K562 (cell line): Measurements from ENCODE around the gene DAGLA. TPM values are rescaled to one million over a fixed set of nuclear protein-coding genes. Genes with fewer than 3 reads are reported as not detected.

ENCODE experiments used
- ADNP ChIP-seq: fragments of 200-800 bp; sonication (Bioruptor generic); IDR thresholded peaks from 2 replicates; pipeline ENCODE4 v1.6.1; 2016; ENCODE audit warnings: missing genetic modification characterization, missing compliant biosample characterization
- CBX8 ChIP-seq: fragments of 200-600 bp; sonication (generic); IDR thresholded peaks from 2 replicates; pipeline ENCODE4 v1.6.1; 2012; ENCODE audit warnings: borderline replicate concordance, mixed run types, low read depth, mild to moderate bottlenecking, moderate library complexity, mixed read lengths, low read length, control low read depth, inconsistent platforms; ENCODE audit not compliant: poor library complexity, severe bottlenecking; ENCODE audit errors: extremely low read depth
- DPF2 ChIP-seq: fragments of 450-650 bp; IDR thresholded peaks from 2 replicates; pipeline ENCODE4 v1.6.1; 2016
- FOXK2 ChIP-seq, 2 experiments: fragments of 450-650 bp; IDR thresholded peaks in 1 of 2; conservative IDR thresholded peaks in 1 of 2; 2 replicates each; pipeline ENCODE4 v1.6.1; 2016; ENCODE audit warnings: low read depth in 2 of 2, mild to moderate bottlenecking in 1 of 2
- GATAD2A ChIP-seq: fragments of 450-650 bp; IDR thresholded peaks from 2 replicates; pipeline ENCODE4 v1.6.1; 2017
- IFI16 ChIP-seq: fragments of 250-450 bp; sonication (Bioruptor Pico); IDR thresholded peaks from 2 replicates; pipeline ENCODE4 v2.1.2; 2022; ENCODE audit warnings: mild to moderate bottlenecking, inconsistent platforms
- JUND ChIP-seq, 2 experiments: IDR thresholded peaks; 2 replicates in 1 of 2; 3 replicates in 1 of 2; pipeline ENCODE4 v1.6.1; 2011; ENCODE audit warnings: borderline replicate concordance in 2 of 2, low read depth in 2 of 2, low read length in 2 of 2, improper control_type of control experiment in 1 of 2, missing biosample characterization in 1 of 2, missing genetic modification characterization in 1 of 2, missing genetic modification reagents in 1 of 2
- MEF2A ChIP-seq: IDR thresholded peaks from 2 replicates; pipeline ENCODE4 v1.6.1; 2011; ENCODE audit warnings: low read depth, mild to moderate bottlenecking, low read length, moderate library complexity; ENCODE audit not compliant: control insufficient read depth
- MTA1 ChIP-seq: fragments of 450-650 bp; IDR thresholded peaks from 2 replicates; pipeline ENCODE4 v1.6.1; 2017; ENCODE audit warnings: borderline replicate concordance
- MYBL2 ChIP-seq, 2 experiments: fragments of 450-650 bp in 1 of 2; sonication (generic) in 1 of 2; formaldehyde crosslinking in 1 of 2; IDR thresholded peaks; 2 replicates each; pipeline versions ENCODE4 v1.6.1 to v1.8.1; 2017 to 2022; ENCODE audit warnings: borderline replicate concordance in 1 of 2, inconsistent platforms in 1 of 2, low read depth in 1 of 2, mild to moderate bottlenecking in 1 of 2, missing genetic modification reagents in 1 of 2, moderate library complexity in 1 of 2
- RCOR1 ChIP-seq, 2 experiments: IDR thresholded peaks; 2 replicates each; pipeline ENCODE4 v1.6.1; 2012; ENCODE audit warnings: low read depth in 2 of 2, low read length in 2 of 2, borderline replicate concordance in 1 of 2, improper control_type of control experiment in 1 of 2
- TCF3 ChIP-seq: sonication (generic); formaldehyde crosslinking; IDR thresholded peaks from 2 replicates; pipeline ENCODE4 v1.4.0; 2020; ENCODE audit warnings: mild to moderate bottlenecking, missing genetic modification reagents
- TCF7 ChIP-seq: sonication (generic); IDR thresholded peaks from 2 replicates; pipeline ENCODE4 v1.6.1; 2016; ENCODE audit warnings: antibody characterized with exemption, borderline replicate concordance
- XRCC3 ChIP-seq: fragments of 450-650 bp; IDR thresholded peaks from 2 replicates; pipeline ENCODE4 v1.6.1; 2017; ENCODE audit warnings: mild to moderate bottlenecking, moderate library complexity
- ZNF174 ChIP-seq: fragments of 250-450 bp; sonication (Bioruptor Pico); IDR thresholded peaks from 2 replicates; pipeline ENCODE4 v1.4.0; 2020; ENCODE audit warnings: mild to moderate bottlenecking
- ZNF57 ChIP-seq: fragments of 450-650 bp; formaldehyde crosslinking; IDR thresholded peaks from 2 replicates; pipeline ENCODE4 v1.4.0; 2020; ENCODE audit warnings: mild to moderate bottlenecking, moderate library complexity
- polyA plus RNA-seq, 8 experiments: library from polyadenylated mRNA; depleted of rRNA in 4 of 8; stranded (reverse) in 5 of 8; unstranded in 3 of 8; fragments of >200 nt; fragmentation: Nextera tagmentation in 2 of 8; fragmentation: Illumina TruSeq in 1 of 8; extraction: Ambion mirVana in 2 of 8; extraction: Trizol in 1 of 8; gene quantifications; 2 replicates each; pipeline versions ENCODE4 v1.2.1 to v1.2.3, GENCODE V29; 2011 to 2014; ENCODE audit warnings: inconsistent platforms in 1 of 8, missing spikeins in 1 of 8
- total RNA-seq, 7 experiments: library from RNA; depleted of rRNA in 6 of 7; stranded (reverse); fragments of >200 nt in 6 of 7; fragmentation: Illumina TruSeq in 2 of 7; extraction: Trizol in 2 of 7; gene quantifications; 2 replicates each; pipeline versions ENCODE4 v1.2.1 to v1.2.3, GENCODE V29; 2011 to 2021; ENCODE audit warnings: low replicate concordance in 1 of 7
- TF ChIP-seq, protein P1 (sequence below): sonication (generic); formaldehyde crosslinking; IDR thresholded peaks from 2 replicates; pipeline ENCODE4 v1.8.0; 2023; ENCODE audit warnings: missing genetic modification reagents, mild to moderate bottlenecking, borderline replicate concordance
- TF ChIP-seq, protein P2 (sequence below): sonication (generic); formaldehyde crosslinking; IDR thresholded peaks from 2 replicates; pipeline ENCODE4 v1.8.0; 2022; ENCODE audit warnings: mild to moderate bottlenecking, missing genetic modification reagents
- TF ChIP-seq, protein P3 (sequence below): fragments of 450-650 bp; IDR thresholded peaks from 2 replicates; pipeline ENCODE4 v1.6.1; 2017; ENCODE audit warnings: antibody characterized with exemption

DAGLA gene
- total and polyA plus RNA-seq, 9 of the 15 experiments (the other 6 are each of a cell fraction or from before 2014, with no cell fraction given), result 0.03 to 0.16 (median 0.04) TPM; not detected in 4

DNA sequence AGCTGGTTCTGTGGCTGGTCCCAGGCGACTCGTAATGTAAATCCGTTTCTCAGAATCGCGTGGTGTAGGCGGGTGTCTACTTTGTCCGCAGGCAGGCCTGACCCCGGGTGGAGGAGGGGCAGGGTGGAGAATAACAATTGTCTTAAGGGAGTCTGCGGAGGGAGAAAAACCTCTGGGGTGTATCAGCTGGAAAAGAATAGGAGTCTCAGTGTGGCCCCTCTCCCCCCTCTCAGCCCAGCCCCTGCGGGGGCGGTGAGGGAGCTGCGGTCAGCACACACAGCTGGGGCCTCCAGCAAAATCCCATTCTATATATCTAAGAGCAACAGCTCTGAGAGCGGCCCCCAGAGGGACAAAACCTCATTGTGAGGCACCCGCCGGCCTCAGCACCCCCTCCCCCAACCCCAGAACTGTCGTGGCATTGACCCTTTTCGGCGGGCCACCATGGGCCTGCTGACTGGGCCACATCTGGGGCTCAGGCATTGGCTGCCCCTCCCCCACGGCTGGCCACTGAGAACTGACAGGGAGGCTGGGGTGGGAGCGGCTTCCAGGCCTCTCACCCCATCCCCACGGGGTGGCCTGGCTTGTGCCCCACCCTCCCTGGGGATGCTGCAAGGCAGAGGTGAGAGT lies 69.5 kb downstream of the DAGLA start (continued):
- TF ChIP-seq, protein P1, sequence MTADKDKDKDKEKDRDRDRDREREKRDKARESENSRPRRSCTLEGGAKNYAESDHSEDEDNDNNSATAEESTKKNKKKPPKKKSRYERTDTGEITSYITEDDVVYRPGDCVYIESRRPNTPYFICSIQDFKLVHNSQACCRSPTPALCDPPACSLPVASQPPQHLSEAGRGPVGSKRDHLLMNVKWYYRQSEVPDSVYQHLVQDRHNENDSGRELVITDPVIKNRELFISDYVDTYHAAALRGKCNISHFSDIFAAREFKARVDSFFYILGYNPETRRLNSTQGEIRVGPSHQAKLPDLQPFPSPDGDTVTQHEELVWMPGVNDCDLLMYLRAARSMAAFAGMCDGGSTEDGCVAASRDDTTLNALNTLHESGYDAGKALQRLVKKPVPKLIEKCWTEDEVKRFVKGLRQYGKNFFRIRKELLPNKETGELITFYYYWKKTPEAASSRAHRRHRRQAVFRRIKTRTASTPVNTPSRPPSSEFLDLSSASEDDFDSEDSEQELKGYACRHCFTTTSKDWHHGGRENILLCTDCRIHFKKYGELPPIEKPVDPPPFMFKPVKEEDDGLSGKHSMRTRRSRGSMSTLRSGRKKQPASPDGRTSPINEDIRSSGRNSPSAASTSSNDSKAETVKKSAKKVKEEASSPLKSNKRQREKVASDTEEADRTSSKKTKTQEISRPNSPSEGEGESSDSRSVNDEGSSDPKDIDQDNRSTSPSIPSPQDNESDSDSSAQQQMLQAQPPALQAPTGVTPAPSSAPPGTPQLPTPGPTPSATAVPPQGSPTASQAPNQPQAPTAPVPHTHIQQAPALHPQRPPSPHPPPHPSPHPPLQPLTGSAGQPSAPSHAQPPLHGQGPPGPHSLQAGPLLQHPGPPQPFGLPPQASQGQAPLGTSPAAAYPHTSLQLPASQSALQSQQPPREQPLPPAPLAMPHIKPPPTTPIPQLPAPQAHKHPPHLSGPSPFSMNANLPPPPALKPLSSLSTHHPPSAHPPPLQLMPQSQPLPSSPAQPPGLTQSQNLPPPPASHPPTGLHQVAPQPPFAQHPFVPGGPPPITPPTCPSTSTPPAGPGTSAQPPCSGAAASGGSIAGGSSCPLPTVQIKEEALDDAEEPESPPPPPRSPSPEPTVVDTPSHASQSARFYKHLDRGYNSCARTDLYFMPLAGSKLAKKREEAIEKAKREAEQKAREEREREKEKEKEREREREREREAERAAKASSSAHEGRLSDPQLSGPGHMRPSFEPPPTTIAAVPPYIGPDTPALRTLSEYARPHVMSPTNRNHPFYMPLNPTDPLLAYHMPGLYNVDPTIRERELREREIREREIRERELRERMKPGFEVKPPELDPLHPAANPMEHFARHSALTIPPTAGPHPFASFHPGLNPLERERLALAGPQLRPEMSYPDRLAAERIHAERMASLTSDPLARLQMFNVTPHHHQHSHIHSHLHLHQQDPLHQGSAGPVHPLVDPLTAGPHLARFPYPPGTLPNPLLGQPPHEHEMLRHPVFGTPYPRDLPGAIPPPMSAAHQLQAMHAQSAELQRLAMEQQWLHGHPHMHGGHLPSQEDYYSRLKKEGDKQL (CRISPR knock-in tag), result no peak
- TF ChIP-seq ADNP (no peak), TCF3 (peak; percentile 81), MYBL2 (IDR thresholded peaks at IDR 0.05; ENCODE audit: low read depth) (no peak), MYBL2 (CRISPR knock-in tag; IDR thresholded peaks at IDR 0.05; ENCODE audit: borderline replicate concordance) (no peak), JUND (IDR thresholded peaks at IDR 0.05; ENCODE audit: borderline replicate concordance, low read depth, low read length) (peak; percentile 34; the same call in 1 of the 2 replicates), JUND (tag; IDR thresholded peaks at IDR 0.05; ENCODE audit: borderline replicate concordance, low read depth, low read length) (no peak; the same call in 2 of the 3 replicates), IFI16 (CRISPR knock-in tag) (no peak), DPF2 (peak; percentile 74; the same call in 1 of the 2 replicates), FOXK2 (conservative IDR thresholded peaks at IDR 0.05 in 1 of 2, IDR thresholded peaks at IDR 0.05 in 1 of 2; ENCODE audit: low read depth in 2 of 2) (no peak; a peak in 1 of 4 replicates), MTA1 (no peak), CBX8 (no peak), RCOR1 (IDR thresholded peaks at IDR 0.05; ENCODE audit: borderline replicate concordance in 1 of 2, low read depth in 2 of 2, low read length in 2 of 2) (peak in 1 of 2 experiments; percentile 54; a peak in 1 of 4 replicates), GATAD2A (no peak), ZNF174 (CRISPR knock-in tag) (no peak), TCF7 (no peak), MEF2A (no peak), ZNF57 (CRISPR knock-in tag) (no peak), XRCC3 (no peak)
- TF ChIP-seq, protein P2, sequence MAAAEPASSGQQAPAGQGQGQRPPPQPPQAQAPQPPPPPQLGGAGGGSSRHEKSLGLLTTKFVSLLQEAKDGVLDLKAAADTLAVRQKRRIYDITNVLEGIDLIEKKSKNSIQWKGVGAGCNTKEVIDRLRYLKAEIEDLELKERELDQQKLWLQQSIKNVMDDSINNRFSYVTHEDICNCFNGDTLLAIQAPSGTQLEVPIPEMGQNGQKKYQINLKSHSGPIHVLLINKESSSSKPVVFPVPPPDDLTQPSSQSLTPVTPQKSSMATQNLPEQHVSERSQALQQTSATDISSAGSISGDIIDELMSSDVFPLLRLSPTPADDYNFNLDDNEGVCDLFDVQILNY (CRISPR knock-in tag), result no peak
- TF ChIP-seq, protein P3, sequence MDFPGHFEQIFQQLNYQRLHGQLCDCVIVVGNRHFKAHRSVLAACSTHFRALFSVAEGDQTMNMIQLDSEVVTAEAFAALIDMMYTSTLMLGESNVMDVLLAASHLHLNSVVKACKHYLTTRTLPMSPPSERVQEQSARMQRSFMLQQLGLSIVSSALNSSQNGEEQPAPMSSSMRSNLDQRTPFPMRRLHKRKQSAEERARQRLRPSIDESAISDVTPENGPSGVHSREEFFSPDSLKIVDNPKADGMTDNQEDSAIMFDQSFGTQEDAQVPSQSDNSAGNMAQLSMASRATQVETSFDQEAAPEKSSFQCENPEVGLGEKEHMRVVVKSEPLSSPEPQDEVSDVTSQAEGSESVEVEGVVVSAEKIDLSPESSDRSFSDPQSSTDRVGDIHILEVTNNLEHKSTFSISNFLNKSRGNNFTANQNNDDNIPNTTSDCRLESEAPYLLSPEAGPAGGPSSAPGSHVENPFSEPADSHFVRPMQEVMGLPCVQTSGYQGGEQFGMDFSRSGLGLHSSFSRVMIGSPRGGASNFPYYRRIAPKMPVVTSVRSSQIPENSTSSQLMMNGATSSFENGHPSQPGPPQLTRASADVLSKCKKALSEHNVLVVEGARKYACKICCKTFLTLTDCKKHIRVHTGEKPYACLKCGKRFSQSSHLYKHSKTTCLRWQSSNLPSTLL, result no peak
